Heart left ventricle (tissue), 16 donors: ENCODE measurements around the gene INPP1. TPM values are rescaled to one million over a fixed set of nuclear protein-coding genes. Genes with fewer than 3 reads are reported as not detected.
"Not testable (repeated sequence)": the region's sequence is repeated elsewhere in the genome, so short reads cannot be mapped to it uniquely, and the experiment has no call there.

Source experiments
- ATAC-seq, 4 donors: fragments of 200-7000 bp; cut with Tn5 transposase; one replicate each; pipeline ENCODE4 v1.9.1; 2020 to 2022; ENCODE audit warnings: moderate library complexity in 4 of 4, mild to moderate bottlenecking in 3 of 4, moderate number of reproducible peaks in 1 of 4
- DNase-seq, 5 donors: peaks; one replicate each; pipeline ENCODE4 v3.0.0-alpha.2; 2020
- H3K27ac ChIP-seq, 12 donors: fragments of 200-600 bp; sonication (generic) in 4 of 12; one replicate each; pipeline versions ENCODE4 v1.5.0 to v1.8.0; 2016 to 2022; ENCODE audit warnings: mild to moderate bottlenecking in 2 of 12
- H3K27me3 ChIP-seq, 9 donors: fragments of 200-600 bp; sonication (generic) in 2 of 9; one replicate each; pipeline versions ENCODE4 v1.5.1 to v1.8.0; 2016 to 2022; ENCODE audit warnings: mild to moderate bottlenecking in 3 of 9
- H3K36me3 ChIP-seq, 9 donors: fragments of 200-600 bp; sonication (generic) in 2 of 9; one replicate each; pipeline versions ENCODE4 v1.5.0 to v1.8.0; 2018 to 2022; ENCODE audit warnings: mild to moderate bottlenecking in 2 of 9
- H3K4me1 ChIP-seq, 12 donors: fragments of 200-600 bp; sonication (generic) in 4 of 12; one replicate each; pipeline versions ENCODE4 v1.5.0 to v1.8.0; 2016 to 2022; ENCODE audit warnings: mild to moderate bottlenecking in 3 of 12
- H3K4me3 ChIP-seq, 12 donors: fragments of 200-600 bp; sonication (generic) in 4 of 12; one replicate each; pipeline versions ENCODE4 v1.5.0 to v1.8.0; 2017 to 2022; ENCODE audit warnings: mild to moderate bottlenecking in 9 of 12, moderate library complexity in 4 of 12
- H3K9me3 ChIP-seq, 12 donors: fragments of 200-600 bp; sonication (generic) in 4 of 12; one replicate each; pipeline versions ENCODE4 v1.5.0 to v1.8.0; 2016 to 2022; ENCODE audit warnings: mild to moderate bottlenecking in 1 of 12
- POLR2A ChIP-seq, 2 donors: fragments of 450-650 bp; IDR thresholded peaks; one replicate each; pipeline ENCODE4 v1.6.1; 2017; ENCODE audit warnings: antibody characterized with exemption in 2 of 2, mild to moderate bottlenecking in 2 of 2, moderate library complexity in 2 of 2
- WGBS, 4 donors: extraction: QIAGEN DNeasy Blood & Tissue Kit in 2 of 4; methylation state at CpG; one replicate each; pipeline versions ENCODE4 v1.1.5 to v1.1.7; 2013 to 2018; 5-methylcytosine and 5-hydroxymethylcytosine counted together
- intact Hi-C, 10 donors: fragments of 100-400 bp; cut with DNase I; formaldehyde crosslinking; loops; one replicate each; pipeline versions ENCODE4 v1.11.1 to v1.14.2; 2022
- polyA plus RNA-seq, 2 donors: library from polyadenylated mRNA; stranded (reverse); fragments of 200-250 nt; gene quantifications; one replicate each; pipeline ENCODE4 v1.2.3, GENCODE V29; 2013
- total RNA-seq, 9 donors: library from RNA; depleted of rRNA in 2 of 9; stranded (reverse); fragments of >200 nt in 2 of 9; fragmentation: NEBNext Ultra II Directional in 3 of 9; extraction: Animal tissue kit (Norgen Biotek cat#: 25700) in 3 of 9; gene quantifications; one replicate each; pipeline versions ENCODE4 v1.1.0 to v1.2.4, GENCODE V29; 2016 to 2023
- TF ChIP-seq, protein P1 (sequence below), 12 donors: fragments of 200-600 bp; sonication (generic) in 4 of 12; IDR thresholded peaks; one replicate each; pipeline versions ENCODE4 v1.5.0 to v1.8.0; 2018 to 2022; ENCODE audit warnings: antibody characterized with exemption in 12 of 12, mild to moderate bottlenecking in 5 of 12
- donor health status: ischemic (EF 13 %, LVEDD 7.1; RV severe dilation, severe dysfunction).
- donor health status: healthy with polysubstance abuse.
- donor health status: DM: no; HTN: yes; CAD: no.
- donor health status: DM: no; HTN: no; CAD: no.
- donor health status: ischemic (EF 25% LVEDD 6.9; RV normal size, moderate dysfunction).
- donor health status: ischemic (EF 25% LVEDD 5.7; RV mildly dilated, moderate dysfunction).
- donor health status: healthy.
- donor health status: DM: yes; HTN: yes; CAD: no.
- donor health status: ischemic (EF 35%, LVEDD 5.7; RV mildly dilated, moderate dysfunction).
- donor health status: nonischemic (EF 11% LVEDD 7.7; RV severe dilation, severe dysfunction).
- donor health status: DM: yes; HTN: yes; CAD: no.
- donor health status: PGD.
- donor health status: ischemic (EF 29% LVEDD 5.4; RV normal size, mild dysfunction).
- donor health status: nonischemic (EF 23%, LVEDD 6.1; RV moderate dilation, normal function).

The INPP1 gene
- total and polyA plus RNA-seq, 11 donors: 7.8 to 26.2 (median 13.3) TPM

- no peak for TF ChIP-seq POLR2A (IDR thresholded peaks at IDR 0.05)
- TF ChIP-seq, protein P1, sequence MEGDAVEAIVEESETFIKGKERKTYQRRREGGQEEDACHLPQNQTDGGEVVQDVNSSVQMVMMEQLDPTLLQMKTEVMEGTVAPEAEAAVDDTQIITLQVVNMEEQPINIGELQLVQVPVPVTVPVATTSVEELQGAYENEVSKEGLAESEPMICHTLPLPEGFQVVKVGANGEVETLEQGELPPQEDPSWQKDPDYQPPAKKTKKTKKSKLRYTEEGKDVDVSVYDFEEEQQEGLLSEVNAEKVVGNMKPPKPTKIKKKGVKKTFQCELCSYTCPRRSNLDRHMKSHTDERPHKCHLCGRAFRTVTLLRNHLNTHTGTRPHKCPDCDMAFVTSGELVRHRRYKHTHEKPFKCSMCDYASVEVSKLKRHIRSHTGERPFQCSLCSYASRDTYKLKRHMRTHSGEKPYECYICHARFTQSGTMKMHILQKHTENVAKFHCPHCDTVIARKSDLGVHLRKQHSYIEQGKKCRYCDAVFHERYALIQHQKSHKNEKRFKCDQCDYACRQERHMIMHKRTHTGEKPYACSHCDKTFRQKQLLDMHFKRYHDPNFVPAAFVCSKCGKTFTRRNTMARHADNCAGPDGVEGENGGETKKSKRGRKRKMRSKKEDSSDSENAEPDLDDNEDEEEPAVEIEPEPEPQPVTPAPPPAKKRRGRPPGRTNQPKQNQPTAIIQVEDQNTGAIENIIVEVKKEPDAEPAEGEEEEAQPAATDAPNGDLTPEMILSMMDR (IDR thresholded peaks at IDR 0.05): no peak
- peaks cover 0 to 18% (median 5%) of the 10 kb centered on the region in 9 donors for H3K36me3 ChIP-seq
- no peaks in the 10 kb centered on the region for H3K9me3 ChIP-seq
- H3K27me3 ChIP-seq: no peaks in the 10 kb centered on the region
- DNase-seq (no peak), ATAC-seq (no peak)
- H3K27ac ChIP-seq: no peak overlapping the region
- no peak overlapping the region for H3K4me3 ChIP-seq
- intact Hi-C loops: no loop called here
- peaks cover 0 to 7% (median 0%) of the 10 kb centered on the region in 12 donors for H3K4me1 ChIP-seq
These were observed 39.7 kb upstream of the INPP1 start for GRCh38 chr2:190303647-190304046.

DNA sequence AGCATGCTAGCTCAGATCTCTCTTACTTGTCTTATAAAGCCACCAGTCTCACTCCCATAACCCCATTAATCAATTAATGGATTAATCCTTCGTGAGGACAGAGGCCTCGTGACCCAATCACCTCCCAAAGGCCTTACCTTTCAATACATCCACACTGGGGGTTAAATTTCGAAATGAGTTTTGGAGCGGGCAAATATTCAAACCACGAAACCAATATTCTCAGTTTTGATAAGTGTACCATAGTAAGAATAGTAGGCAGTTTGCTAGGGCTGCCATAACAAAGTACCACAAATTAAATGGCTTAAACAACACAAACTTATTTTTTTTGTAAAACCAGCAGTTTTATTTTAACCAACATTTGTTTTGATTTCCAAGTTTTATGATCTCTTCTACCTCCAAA, 39.0 kb upstream of the INPP1 start:
- intact Hi-C loops: no loop called here
- WGBS, 4 donors: 96 to 97% (median 97%) methylated on average over 5 of the region's 5 CpGs

GRCh38 chr2:190308031-190308430, 35.4 kb upstream of the INPP1 start:
- Histone ChIP-seq H3K36me3 (peaks cover 0 to 42% (median 13%) of the 10 kb centered on the region in 9 donors), H3K4me1 (peaks cover 0 to 5% (median 0%) of the 10 kb centered on the region in 12 donors), H3K27ac (no peak overlapping the region), H3K27me3 (no peaks in the 10 kb centered on the region), H3K4me3 (no peak overlapping the region), H3K9me3 (no peaks in the 10 kb centered on the region)
- TF ChIP-seq, protein P1 (IDR thresholded peaks at IDR 0.05): no peak
- TF ChIP-seq POLR2A (IDR thresholded peaks at IDR 0.05): no peak
- no peak for ATAC-seq
- intact Hi-C loops: no loop called here
- WGBS, 4 donors: 87 to 100% (median 98%) methylated on average over 1 of the region's 1 CpG
- DNase-seq: no peak

More for the DNA sequence above, 39.0 kb upstream of the INPP1 start:
- H3K27ac ChIP-seq: no peak overlapping the region
- TF ChIP-seq, protein P1 (IDR thresholded peaks at IDR 0.05): no peak
- TF ChIP-seq POLR2A (IDR thresholded peaks at IDR 0.05): no peak
- H3K4me3 ChIP-seq: no peak overlapping the region
- ATAC-seq (no peak), DNase-seq (no peak)
- peaks cover 0 to 7% (median 0%) of the 10 kb centered on the region in 12 donors for H3K4me1 ChIP-seq
- H3K27me3 ChIP-seq: no peaks in the 10 kb centered on the region
- peaks cover 0 to 22% (median 7%) of the 10 kb centered on the region in 9 donors for H3K36me3 ChIP-seq
- H3K9me3 ChIP-seq: no peaks in the 10 kb centered on the region

GRCh38 chr2:190311893-190312634, 31.3 kb upstream of the INPP1 start:
- Histone ChIP-seq H3K36me3 (peaks cover 0 to 39% (median 13%) of the 10 kb centered on the region in 9 donors), H3K4me1 (peaks cover 0 to 8% (median 0%) of the 10 kb centered on the region in 12 donors), H3K27me3 (no peaks in the 10 kb centered on the region), H3K4me3 (no peak overlapping the region), H3K9me3 (no peaks in the 10 kb centered on the region), H3K27ac (no peak overlapping the region)
- DNase-seq (no peak), ATAC-seq (no peak)
- intact Hi-C loops: loop anchor here in 1 of 10 donors (10.0 kb wide), 1 partner anchor 127 kb away; a partner anchor contains a TSS
- TF ChIP-seq POLR2A (IDR thresholded peaks at IDR 0.05): no peak
- TF ChIP-seq, protein P1 (IDR thresholded peaks at IDR 0.05): no peak
- 85 to 91% (median 86%) methylated on average over 7 of the region's 7 CpGs for WGBS, 4 donors

GRCh38 chr2:190312635-190313025, 30.8 kb upstream of the INPP1 start:
- not testable (repeated sequence) for DNase-seq, H3K4me3 ChIP-seq, H3K27ac ChIP-seq, ATAC-seq, H3K9me3 ChIP-seq, H3K27me3 ChIP-seq, H3K4me1 ChIP-seq
- intact Hi-C loops: loop anchor here in 1 of 10 donors (10.0 kb wide), 1 partner anchor 128 kb away; a partner anchor contains a TSS
- 93 to 95% (median 94%) methylated on average over 5 of the region's 5 CpGs for WGBS, 4 donors
- H3K36me3 ChIP-seq: peaks cover 0 to 39% (median 13%) of the 10 kb centered on the region in 9 donors
